IMR-90 (cell line): ENCODE measurements around the gene CCNI. TPM values are rescaled to one million over a fixed set of nuclear protein-coding genes. Genes with fewer than 3 reads are reported as not detected.

Source experiments
- ATAC-seq: fragments of 200-7000 bp; cut with Tn5 transposase; 2 replicates; pipeline ENCODE4 v1.9.1; 2020; ENCODE audit warnings: low read depth, mild to moderate bottlenecking, moderate library complexity
- BruUV-seq: library from RNA; stranded (reverse); fragments of 400-500 nt; replicated peaks from 2 replicates; lab custom pipeline; 2021; lab: Mats Ljungman, UMichigan
- CTCF ChIA-PET: fragments of 300-600 bp; formaldehyde crosslinking; extraction: SDS; loops from one replicate; lab custom pipeline; 2021; ENCODE audit warnings: antibody characterized with exemption; lab: Yijun Ruan, JAX
- POLR2A ChIA-PET: fragments of 300-600 bp; sonication (Branson Sonifier 250); formaldehyde crosslinking; loops from one replicate; lab custom pipeline; 2022; ENCODE audit warnings: antibody characterized with exemption; ENCODE audit not compliant: unreplicated experiment; lab: Charles Lee
- DNase-seq: peaks from one replicate; pipeline ENCODE4 v3.0.0; 2013
- H2AFZ ChIP-seq: replicated peaks from 2 replicates; pipeline ENCODE3; 2013; ENCODE audit warnings: low read length, mild to moderate bottlenecking; ENCODE audit not compliant: poor library complexity
- H2AK5ac ChIP-seq: 2 replicates; pipeline ENCODE4 v1.6.1; 2013; ENCODE audit warnings: low read depth, low read length, inconsistent platforms
- H2AK9ac ChIP-seq: replicated peaks from 2 replicates; pipeline ENCODE3; 2013; ENCODE audit warnings: mild to moderate bottlenecking, low read depth, low read length, moderate library complexity; ENCODE audit not compliant: poor library complexity
- H2BK120ac ChIP-seq: 2 replicates; pipeline ENCODE4 v1.6.1; 2013; ENCODE audit warnings: low read depth, low read length, inconsistent platforms
- H2BK15ac ChIP-seq: 3 replicates; pipeline ENCODE4 v1.6.1; 2013; ENCODE audit warnings: low read depth, low read length, inconsistent platforms
- H2BK20ac ChIP-seq: 2 replicates; pipeline ENCODE4 v1.6.1; 2013; ENCODE audit warnings: low read depth, mild to moderate bottlenecking, inconsistent platforms, low read length, moderate library complexity
- H2BK5ac ChIP-seq: 2 replicates; pipeline ENCODE4 v1.6.1; 2013; ENCODE audit warnings: mild to moderate bottlenecking, low read depth, low read length, inconsistent platforms; ENCODE audit not compliant: poor library complexity, severe bottlenecking
- H3K14ac ChIP-seq: replicated peaks from 2 replicates; pipeline ENCODE4 v1.6.1; 2013; ENCODE audit warnings: low read depth, low read length, inconsistent platforms
- H3K18ac ChIP-seq: 2 replicates; pipeline ENCODE4 v1.6.1; 2013; ENCODE audit warnings: low read depth, low read length, control low read depth
- H3K23ac ChIP-seq: 2 replicates; pipeline ENCODE4 v1.6.1; 2013; ENCODE audit warnings: low read depth, low read length, inconsistent platforms
- H3K27ac ChIP-seq: 2 replicates; pipeline ENCODE4 v1.5.1; 2013; ENCODE audit warnings: mild to moderate bottlenecking, control low read depth, low read length; ENCODE audit not compliant: insufficient read depth
- H3K27me3 ChIP-seq: 2 replicates; pipeline ENCODE4 v1.6.1; 2013; ENCODE audit warnings: low read length; ENCODE audit not compliant: control insufficient read depth, insufficient read depth
- H3K36me3 ChIP-seq: 2 replicates; pipeline ENCODE4 v1.6.1; 2013; ENCODE audit warnings: low read length, mixed read lengths; ENCODE audit not compliant: control insufficient read depth, insufficient read depth
- H3K4ac ChIP-seq: 2 replicates; pipeline ENCODE4 v1.6.1; 2013; ENCODE audit warnings: low read depth, low read length, inconsistent platforms
- H3K4me1 ChIP-seq: 2 replicates; pipeline ENCODE4 v1.6.1; 2013; ENCODE audit warnings: low read length, mixed read lengths; ENCODE audit not compliant: control insufficient read depth, insufficient read depth
- H3K4me2 ChIP-seq: 2 replicates; pipeline ENCODE4 v1.6.1; 2013; ENCODE audit warnings: low read depth, mild to moderate bottlenecking, control low read depth, low read length, moderate library complexity
- H3K4me3 ChIP-seq: 2 replicates; pipeline ENCODE4 v1.5.1; 2013; ENCODE audit warnings: low read depth, mild to moderate bottlenecking, control low read depth, low read length, moderate library complexity; ENCODE audit not compliant: insufficient read depth
- H3K56ac ChIP-seq: 2 replicates; pipeline ENCODE4 v1.6.1; 2013; ENCODE audit warnings: low read length, inconsistent platforms; ENCODE audit not compliant: insufficient read depth; ENCODE audit errors: extremely low read depth
- H3K79me1 ChIP-seq, 2 experiments: 2 replicates each; pipeline ENCODE4 v1.6.1; 2013; ENCODE audit warnings: low read length in 2 of 2, inconsistent platforms in 1 of 2, low read depth in 1 of 2
- H3K9ac ChIP-seq: 2 replicates; pipeline ENCODE4 v1.6.1; 2013; ENCODE audit warnings: low read depth, low read length, control low read depth
- H3K9me1 ChIP-seq: 2 replicates; pipeline ENCODE4 v1.6.1; 2013; ENCODE audit warnings: low read length, inconsistent platforms; ENCODE audit not compliant: insufficient read depth
- H3K9me3 ChIP-seq: 2 replicates; pipeline ENCODE4 v1.6.1; 2013; ENCODE audit warnings: low read length; ENCODE audit not compliant: control insufficient read depth, insufficient read depth
- H4K20me1 ChIP-seq: 2 replicates; pipeline ENCODE4 v1.6.1; 2013; ENCODE audit warnings: low read length, inconsistent platforms; ENCODE audit not compliant: insufficient read depth
- H4K5ac ChIP-seq: 2 replicates; pipeline ENCODE4 v1.6.1; 2013; ENCODE audit warnings: mild to moderate bottlenecking, low read depth, low read length, control low read depth
- H4K8ac ChIP-seq, 2 experiments: 2 replicates each; pipeline ENCODE4 v1.6.1; 2013; ENCODE audit warnings: low read depth in 2 of 2, low read length in 2 of 2, control low read depth in 1 of 2, inconsistent platforms in 1 of 2
- H4K91ac ChIP-seq: 2 replicates; pipeline ENCODE4 v1.6.1; 2013; ENCODE audit warnings: low read depth, low read length, inconsistent platforms; ENCODE audit not compliant: insufficient read depth
- CEBPB ChIP-seq: IDR thresholded peaks from 2 replicates; pipeline ENCODE4 v1.6.1; 2012; ENCODE audit warnings: low read depth, low read length, improper control_type of control experiment
- CHD1 ChIP-seq: IDR thresholded peaks from 2 replicates; pipeline ENCODE4 v1.6.1; 2012; ENCODE audit warnings: low read depth, low read length, improper control_type of control experiment
- CTCF ChIP-seq: conservative IDR thresholded peaks from 2 replicates; pipeline ENCODE4 v1.5.1; 2012; ENCODE audit warnings: mild to moderate bottlenecking, low read depth, low read length, improper control_type of control experiment
- FOS ChIP-seq: fragments of 150-350 bp; IDR thresholded peaks from 2 replicates; pipeline ENCODE4 v1.6.1; 2016; ENCODE audit warnings: low read depth, low read length
- MAFK ChIP-seq: IDR thresholded peaks from 2 replicates; pipeline ENCODE4 v1.6.1; 2012; ENCODE audit warnings: low read depth, low read length, improper control_type of control experiment
- MAZ ChIP-seq: IDR thresholded peaks from 2 replicates; pipeline ENCODE4 v1.6.1; 2012; ENCODE audit warnings: low read depth, mild to moderate bottlenecking, low read length, improper control_type of control experiment, moderate library complexity, borderline replicate concordance
- NFE2L2 ChIP-seq: fragments of 150-350 bp; IDR thresholded peaks from 2 replicates; pipeline ENCODE4 v1.6.1; 2016; ENCODE audit warnings: low read depth, mild to moderate bottlenecking, low read length
- RAD21 ChIP-seq: IDR thresholded peaks from 2 replicates; pipeline ENCODE4 v1.6.1; 2012; ENCODE audit warnings: low read length, improper control_type of control experiment
- RCOR1 ChIP-seq: IDR thresholded peaks from 2 replicates; pipeline ENCODE4 v1.6.1; 2012; ENCODE audit warnings: mild to moderate bottlenecking, low read length, improper control_type of control experiment; ENCODE audit not compliant: insufficient replicate concordance
- RFX5 ChIP-seq: IDR thresholded peaks from 2 replicates; pipeline ENCODE4 v1.8.0; 2012; ENCODE audit warnings: low read depth, mild to moderate bottlenecking, low read length, moderate library complexity
- WGBS, 2 experiments: methylation state at CpG; one replicate each; pipeline versions ENCODE4 v1.1.5 to v1.1.7; 2013; ENCODE audit warnings: missing lambda C conversion rate in 2 of 2; ENCODE audit not compliant: insufficient read length in 1 of 2; ENCODE audit errors: extremely low coverage in 2 of 2; 5-methylcytosine and 5-hydroxymethylcytosine counted together
- dilution Hi-C: fragments of 300-500 bp; cut with HindIII; formaldehyde crosslinking; loops from one replicate; pipeline ENCODE4 v1.14.3; 2018; ENCODE audit warnings: low sequenced_read_pairs; ENCODE audit not compliant: unreplicated experiment
- in situ Hi-C: fragments of 300-500 bp; cut with MboI; formaldehyde crosslinking; loops from 3 replicates; pipeline ENCODE4 v1.14.3; 2019; ENCODE audit warnings: low sequenced_read_pairs, inconsistent platforms, mixed read lengths
- intact Hi-C: fragments of 100-400 bp; cut with micrococcal nuclease; formaldehyde crosslinking; loops from 2 replicates; pipeline ENCODE4 v1.10.0; 2022
- polyA plus RNA-seq, 3 experiments: library from polyadenylated mRNA; depleted of rRNA; stranded (reverse); fragments of >200 nt; gene quantifications; 2 replicates each; pipeline ENCODE4 v1.2.3, GENCODE V29; 2012; ENCODE audit warnings: low replicate concordance in 1 of 3
- total RNA-seq: library from RNA; depleted of rRNA; stranded (reverse); fragments of >200 nt; gene quantifications from 2 replicates; pipeline ENCODE4 v1.2.3, GENCODE V29; 2012
- TF ChIP-seq, protein P1 (sequence below): fragments of 150-350 bp; IDR thresholded peaks from 2 replicates; pipeline ENCODE4 v1.6.1; 2016; ENCODE audit warnings: low read depth, mild to moderate bottlenecking, low read length, moderate library complexity, borderline replicate concordance

CCNI gene
- total and polyA plus RNA-seq, 2 of the 4 experiments (the other 2 are of a cell fraction) = 70.1 to 100 TPM

DNA sequence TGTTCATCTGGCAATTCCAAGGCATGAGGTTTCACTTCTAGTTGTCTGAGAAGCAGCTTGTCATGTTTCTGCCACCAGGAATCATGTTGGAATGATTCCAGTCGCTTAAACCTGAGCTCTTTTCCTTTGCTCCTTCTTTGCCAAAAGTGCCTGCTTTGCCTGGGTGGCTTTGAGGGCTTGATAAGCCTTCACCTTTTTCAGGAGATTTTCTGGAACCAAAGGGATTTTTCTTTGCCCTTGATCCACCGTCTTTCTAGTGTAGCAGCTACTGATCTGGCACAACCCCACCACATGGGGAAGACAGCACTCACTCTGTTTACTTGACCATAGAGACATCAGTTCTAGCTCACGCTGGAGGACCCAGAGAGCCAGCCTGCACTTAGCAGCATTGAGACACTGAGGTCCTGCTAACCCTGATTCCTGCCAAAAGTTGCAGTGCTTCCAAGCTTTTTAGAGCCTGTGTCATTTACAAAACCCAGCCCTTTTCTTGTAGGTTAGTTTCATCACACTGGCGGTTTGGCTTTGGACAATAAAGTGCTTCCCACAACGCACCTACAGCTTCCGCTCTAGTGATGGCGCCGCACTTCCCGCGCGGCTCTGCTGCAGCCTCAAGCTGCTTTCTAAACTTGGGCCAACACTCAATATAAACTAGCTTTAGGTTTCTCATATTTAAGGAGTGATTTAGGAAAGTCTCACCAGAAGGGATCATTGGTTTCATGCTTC lies 7.3 kb upstream of the CCNI start:
- Histone ChIP-seq H3K9me1 (no peaks in the 10 kb centered on the region), H2BK15ac (no peak overlapping the region), H2BK5ac (no peak overlapping the region), H3K18ac (no peak overlapping the region), H2AFZ (no peak overlapping the region), H3K9me3 (no peaks in the 10 kb centered on the region), H3K4me2 (no peak overlapping the region), H4K91ac (no peak overlapping the region), H3K27me3 (no peaks in the 10 kb centered on the region), H2AK9ac (no peak overlapping the region), H2BK120ac (no peak overlapping the region), H4K5ac (no peak overlapping the region), H3K56ac (no peak overlapping the region), H3K14ac (no peak overlapping the region), H2BK20ac (no peak overlapping the region), H4K20me1 (no peaks in the 10 kb centered on the region), H2AK5ac (no peak overlapping the region), H3K79me1 (0 out of 4 replicates have a peak, but pooled peaks cover 0 to 2% of the 10 kb centered on the region in 2 experiments), H3K4me1 (no peaks in the 10 kb centered on the region), H3K4me3 (no peak overlapping the region), H3K27ac (no peak overlapping the region), H3K23ac (no peak overlapping the region), H4K8ac (no peak overlapping the region), H3K9ac (no peak overlapping the region), H3K4ac (no peak overlapping the region), H3K36me3 (no peaks in the 10 kb centered on the region)
- TF ChIP-seq RCOR1 (no peak), CEBPB (no peak), MAZ (no peak), CHD1 (no peak), MAFK (no peak), RAD21 (no peak), RFX5 (no peak), FOS (no peak), NFE2L2 (no peak), CTCF (no peak)
- TF ChIP-seq, protein P1, sequence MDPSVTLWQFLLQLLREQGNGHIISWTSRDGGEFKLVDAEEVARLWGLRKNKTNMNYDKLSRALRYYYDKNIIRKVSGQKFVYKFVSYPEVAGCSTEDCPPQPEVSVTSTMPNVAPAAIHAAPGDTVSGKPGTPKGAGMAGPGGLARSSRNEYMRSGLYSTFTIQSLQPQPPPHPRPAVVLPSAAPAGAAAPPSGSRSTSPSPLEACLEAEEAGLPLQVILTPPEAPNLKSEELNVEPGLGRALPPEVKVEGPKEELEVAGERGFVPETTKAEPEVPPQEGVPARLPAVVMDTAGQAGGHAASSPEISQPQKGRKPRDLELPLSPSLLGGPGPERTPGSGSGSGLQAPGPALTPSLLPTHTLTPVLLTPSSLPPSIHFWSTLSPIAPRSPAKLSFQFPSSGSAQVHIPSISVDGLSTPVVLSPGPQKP = no peak
- no peak for DNase-seq
- 40% methylated on average over 1 of the region's 11 CpGs; no CpG with 5 or more reads in 1 of the 2 experiments for WGBS, 2 experiments
- intact Hi-C loops (no loop called here), dilution Hi-C loops (no loop called here), in situ Hi-C loops (no loop called here)
- no TSS peak for BruUV-seq
- ChIA-PET CTCF (interaction anchor here (1.5 kb wide), 1 partner anchor 13 kb away, joined by 5 read pairs; no protein-coding TSS in a partner anchor), POLR2A (no interaction called here)
- ATAC-seq = no peak
